Endothelial cell of umbilical vein (primary cell): ENCODE measurements around the gene RFX6. TPM values are rescaled to one million over a fixed set of nuclear protein-coding genes. Genes with fewer than 3 reads are reported as not detected.

Source experiments
- BruUV-seq: library from RNA; stranded (reverse); fragments of 400-500 nt; replicated peaks from 2 replicates; lab custom pipeline; 2021; lab: Mats Ljungman, UMichigan
- CTCF ChIA-PET: fragments of 300-600, 350-600 bp; sonication (Branson Sonifier 250); formaldehyde crosslinking; loops from one replicate; lab custom pipeline; 2021; ENCODE audit warnings: antibody characterized with exemption, inconsistent platforms; lab: Charles Lee
- POLR2A ChIA-PET: fragments of 300-600, 350-600 bp; sonication (Branson Sonifier 250); formaldehyde crosslinking; loops from one replicate; lab custom pipeline; 2021; ENCODE audit warnings: antibody characterized with exemption, inconsistent platforms; lab: Charles Lee
- DNase-seq: peaks from one replicate; pipeline ENCODE4 v3.0.0-alpha.2; 2011; ENCODE audit warnings: low read depth, low spot score
- FAIRE-seq: peaks from 2 replicates; lab custom pipeline; 2011; peaks lifted over from hg19 to GRCh38; lab: Jason Lieb, UNC
- H2AFZ ChIP-seq: 2 replicates; pipeline ENCODE4 v1.6.0; 2012; ENCODE audit warnings: low read depth, low read length, control low read depth, inconsistent platforms
- H3K27ac ChIP-seq: 2 replicates; pipeline ENCODE4 v1.5.1; 2011; ENCODE audit warnings: low read depth, mild to moderate bottlenecking, control low read depth, low read length, moderate library complexity; ENCODE audit not compliant: insufficient read depth
- H3K27me3 ChIP-seq, 2 experiments: 2 replicates each; pipeline versions ENCODE4 v1.6.0 to v1.6.1; 2011; ENCODE audit warnings: low read length in 2 of 2, mixed read lengths in 1 of 2; ENCODE audit not compliant: control insufficient read depth in 2 of 2, insufficient read depth in 2 of 2
- H3K36me3 ChIP-seq, 2 experiments: 2 replicates in 1 of 2; 3 replicates in 1 of 2; pipeline ENCODE4 v1.5.1; 2011; ENCODE audit warnings: low read length in 2 of 2, mild to moderate bottlenecking in 1 of 2, moderate library complexity in 1 of 2; ENCODE audit not compliant: control insufficient read depth in 2 of 2, insufficient read depth in 2 of 2; ENCODE audit errors: extremely low read depth in 1 of 2
- H3K4me1 ChIP-seq: 3 replicates; pipeline ENCODE4 v1.5.1; 2011; ENCODE audit warnings: mild to moderate bottlenecking, low read length; ENCODE audit not compliant: control insufficient read depth, insufficient read depth; ENCODE audit errors: extremely low read depth
- H3K4me2 ChIP-seq: 2 replicates; pipeline ENCODE4 v1.6.1; 2011; ENCODE audit warnings: low read length, control low read depth, mixed read lengths; ENCODE audit not compliant: insufficient read depth
- H3K4me3 ChIP-seq, 3 experiments: fragments of 200-600 bp in 1 of 3; sonication (generic), shearing (Covaris generic) in 1 of 3; replicated peaks in 1 of 3; 2 replicates each; pipeline ENCODE4 v1.5.1; 2011 to 2016; ENCODE audit warnings: control low read depth in 3 of 3, low read length in 3 of 3, mild to moderate bottlenecking in 2 of 3, inconsistent platforms in 1 of 3, low read depth in 1 of 3, moderate library complexity in 1 of 3; ENCODE audit not compliant: insufficient read depth in 1 of 3
- H3K79me2 ChIP-seq: 2 replicates; pipeline ENCODE4 v1.6.0; 2012; ENCODE audit warnings: low read length, inconsistent platforms; ENCODE audit not compliant: control insufficient read depth, insufficient read depth
- H3K9ac ChIP-seq: replicated peaks from 2 replicates; pipeline ENCODE3; 2011; ENCODE audit warnings: low read length, control low read depth; ENCODE audit not compliant: insufficient read depth; ENCODE audit errors: extremely low read depth
- H3K9me1 ChIP-seq: replicated peaks from 3 replicates; pipeline ENCODE4 v1.6.0; 2011; ENCODE audit warnings: mild to moderate bottlenecking, low read length; ENCODE audit not compliant: control insufficient read depth, insufficient read depth; ENCODE audit errors: extremely low read depth
- H3K9me3 ChIP-seq: replicated peaks from 2 replicates; pipeline ENCODE4 v1.5.1; 2012; ENCODE audit warnings: low read length, inconsistent platforms; ENCODE audit not compliant: control insufficient read depth, insufficient read depth
- H4K20me1 ChIP-seq: replicated peaks from 2 replicates; pipeline ENCODE3; 2011; ENCODE audit warnings: mild to moderate bottlenecking, low read length; ENCODE audit not compliant: control insufficient read depth, insufficient read depth; ENCODE audit errors: extremely low read depth
- CTCF ChIP-seq, 2 donors: IDR thresholded peaks; 1 replicate in 1 of 2; 2 replicates in 1 of 2; pipeline ENCODE4 v1.5.1; 2011; ENCODE audit warnings: low read length in 2 of 2, mild to moderate bottlenecking in 2 of 2, moderate library complexity in 2 of 2, control low read depth in 1 of 2, inconsistent platforms in 1 of 2, low read depth in 1 of 2; ENCODE audit not compliant: insufficient read depth in 1 of 2; ENCODE audit errors: extremely low read depth in 1 of 2
- EZH2 ChIP-seq: IDR thresholded peaks from 2 replicates; pipeline ENCODE4 v1.6.1; 2012; ENCODE audit warnings: borderline replicate concordance, low read depth, mild to moderate bottlenecking, moderate library complexity, low read length, inconsistent platforms; ENCODE audit not compliant: severe bottlenecking
- FOS ChIP-seq: IDR thresholded peaks from 2 replicates; pipeline ENCODE4 v1.6.1; 2011; ENCODE audit warnings: mild to moderate bottlenecking, low read length, moderate library complexity, borderline replicate concordance; ENCODE audit not compliant: insufficient read depth
- GATA2 ChIP-seq: IDR thresholded peaks from 2 replicates; pipeline ENCODE4 v1.7.0; 2011; ENCODE audit warnings: low read depth, mild to moderate bottlenecking, moderate library complexity, mixed read lengths, low read length; ENCODE audit not compliant: insufficient read length, insufficient read depth
- JUN ChIP-seq: IDR thresholded peaks from 2 replicates; pipeline ENCODE4 v1.6.1; 2011; ENCODE audit warnings: borderline replicate concordance, low read depth; ENCODE audit not compliant: insufficient read length, insufficient read depth
- MAX ChIP-seq: IDR thresholded peaks from 2 replicates; pipeline ENCODE4 v1.6.1; 2011; ENCODE audit not compliant: insufficient read depth, insufficient read length
- MYC ChIP-seq: IDR thresholded peaks from one replicate; pipeline ENCODE4 v1.6.1; 2011; ENCODE audit warnings: mild to moderate bottlenecking, low read depth, low read length
- POLR2A ChIP-seq: IDR thresholded peaks from 2 replicates; pipeline ENCODE4 v1.6.1; 2012; ENCODE audit warnings: low read depth, mild to moderate bottlenecking, control low read depth, low read length
- POLR2AphosphoS5 ChIP-seq: IDR thresholded peaks from 2 replicates; pipeline ENCODE4 v1.6.1; 2012; ENCODE audit warnings: low read depth, mild to moderate bottlenecking, control low read depth, low read length, moderate library complexity; ENCODE audit not compliant: insufficient read depth
- dilution Hi-C: fragments of 300-500 bp; cut with MboI; formaldehyde crosslinking; loops from one replicate; pipeline ENCODE4 v1.15.0; 2019; ENCODE audit warnings: low sequenced_read_pairs; ENCODE audit not compliant: extremely low pct_ligation_motif_present
- intact Hi-C: fragments of 100-400 bp; cut with micrococcal nuclease; formaldehyde crosslinking; loops from one replicate; pipeline ENCODE4 v1.10.0; 2022
- polyA plus RNA-seq, 4 experiments: library from polyadenylated mRNA; depleted of rRNA in 3 of 4; stranded (reverse) in 3 of 4; unstranded in 1 of 4; fragments of >200 nt; gene quantifications; 2 replicates each; pipeline versions ENCODE4 v1.2.1 to v1.2.3, GENCODE V29; 2011 to 2012; ENCODE audit warnings: missing spikeins in 1 of 4
- total RNA-seq: library from RNA; stranded (reverse); gene quantifications from 2 replicates; pipeline ENCODE4 v1.2.3, GENCODE V29; 2021

RFX6 gene
- total and polyA plus RNA-seq, 2 donors (not counting 3 experiments of a cell fraction or from before 2014, with no cell fraction given) = not detected

GRCh38 chr6:116872771-116873170 is 4.3 kb upstream of the RFX6 start:
- no peak for FAIRE-seq
- Histone ChIP-seq H3K27ac (no peak overlapping the region), H3K9me1 (no peaks in the 10 kb centered on the region), H3K27me3 (peaks cover 25 to 33% of the 10 kb centered on the region in 2 experiments), H2AFZ (no peak overlapping the region), H3K4me3 (no peak overlapping the region), H3K4me2 (no peak overlapping the region), H3K36me3 (no peaks in the 10 kb centered on the region), H3K9ac (no peak overlapping the region), H3K4me1 (no peaks in the 10 kb centered on the region), H4K20me1 (no peaks in the 10 kb centered on the region), H3K9me3 (no peaks in the 10 kb centered on the region), H3K79me2 (no peaks in the 10 kb centered on the region)
- DNase-seq = no peak
- BruUV-seq = no TSS peak
- CTCF ChIA-PET = no interaction called here
- TF ChIP-seq GATA2 (no peak), POLR2A (no peak), FOS (no peak), EZH2 (no peak), JUN (no peak), CTCF (IDR thresholded peaks at IDR 0.05; ENCODE audit: extremely low read depth in 1 of 2, insufficient read depth in 1 of 2, low read depth in 1 of 2, low read length in 2 of 2) (no peak), MAX (no peak), POLR2AphosphoS5 (no peak), MYC (no peak)
- dilution Hi-C loops = no loop called here
- intact Hi-C loops = no loop called here
- POLR2A ChIA-PET = no interaction called here
